Activated T-helper 17 cell treated with anti-CD3 and anti-CD28 coated beads, Interleukin-2, amount 50 U/mL, for 72 hours (primary cell): ENCODE data around the gene LMX1B. TPM values are rescaled to one million over a fixed set of nuclear protein-coding genes. Genes with fewer than 3 reads are reported as not detected.

ENCODE experiments used
- ATAC-seq: fragments of 150-1000 bp; cut with Tn5 transposase; replicated peaks from 2 replicates; pipeline ENCODE4 v1.10.0; 2021; ENCODE audit warnings: mild to moderate bottlenecking, moderate library complexity
- H3K27ac Mint-ChIP-seq: one replicate; pipeline ENCODE4 v1.8.0; 2022; ENCODE audit warnings: mixed read lengths
- H3K27me3 Mint-ChIP-seq: one replicate; pipeline ENCODE4 v1.8.0; 2022; ENCODE audit warnings: mixed read lengths
- H3K36me3 Mint-ChIP-seq: one replicate; pipeline ENCODE4 v1.8.0; 2022; ENCODE audit warnings: low read depth, mild to moderate bottlenecking, mixed read lengths
- H3K4me1 Mint-ChIP-seq: one replicate; pipeline ENCODE4 v1.8.0; 2022; ENCODE audit warnings: mixed read lengths
- H3K4me3 Mint-ChIP-seq: one replicate; pipeline ENCODE4 v1.8.0; 2022; ENCODE audit warnings: mild to moderate bottlenecking, mixed read lengths
- H3K9me3 Mint-ChIP-seq: one replicate; pipeline ENCODE4 v1.8.0; 2022; ENCODE audit warnings: mixed read lengths
- total RNA-seq, 2 donors: library from RNA; stranded (reverse); gene quantifications; one replicate each; pipeline ENCODE4 v1.2.3, GENCODE V29; 2022

LMX1B gene
- total RNA-seq, 2 donors from 2014 or later = not detected

GRCh38 chr9:126589349-126589748, 24.4 kb upstream of the LMX1B start:
- Mint-ChIP-seq H3K36me3 (no peaks in the 10 kb centered on the region), H3K27ac (no peak overlapping the region), H3K27me3 (peaks cover 47% of the 10 kb centered on the region), H3K4me3 (no peak overlapping the region), H3K4me1 (no peaks in the 10 kb centered on the region), H3K9me3 (no peaks in the 10 kb centered on the region)
- ATAC-seq = no peak

- Mint-ChIP-seq H3K4me1 (no peaks in the 10 kb centered on the region), H3K36me3 (no peaks in the 10 kb centered on the region), H3K27me3 (peaks cover 50% of the 10 kb centered on the region), H3K27ac (no peak overlapping the region), H3K4me3 (no peak overlapping the region), H3K9me3 (no peaks in the 10 kb centered on the region)
- no peak for ATAC-seq
These were observed 22.6 kb upstream of the LMX1B start for GRCh38 chr9:126591083-126591482.

GRCh38 chr9:126591922-126592321, 21.8 kb upstream of the LMX1B start:
- Mint-ChIP-seq H3K27ac (no peak overlapping the region), H3K9me3 (no peaks in the 10 kb centered on the region), H3K4me3 (no peak overlapping the region), H3K4me1 (no peaks in the 10 kb centered on the region), H3K36me3 (no peaks in the 10 kb centered on the region), H3K27me3 (peaks cover 44% of the 10 kb centered on the region)
- no peak for ATAC-seq

GRCh38 chr9:126592461-126592860, 21.3 kb upstream of the LMX1B start:
- Mint-ChIP-seq H3K4me1 (no peaks in the 10 kb centered on the region), H3K9me3 (no peaks in the 10 kb centered on the region), H3K27ac (no peak overlapping the region), H3K27me3 (peaks cover 41% of the 10 kb centered on the region), H3K36me3 (no peaks in the 10 kb centered on the region), H3K4me3 (no peak overlapping the region)
- no peak for ATAC-seq

DNA sequence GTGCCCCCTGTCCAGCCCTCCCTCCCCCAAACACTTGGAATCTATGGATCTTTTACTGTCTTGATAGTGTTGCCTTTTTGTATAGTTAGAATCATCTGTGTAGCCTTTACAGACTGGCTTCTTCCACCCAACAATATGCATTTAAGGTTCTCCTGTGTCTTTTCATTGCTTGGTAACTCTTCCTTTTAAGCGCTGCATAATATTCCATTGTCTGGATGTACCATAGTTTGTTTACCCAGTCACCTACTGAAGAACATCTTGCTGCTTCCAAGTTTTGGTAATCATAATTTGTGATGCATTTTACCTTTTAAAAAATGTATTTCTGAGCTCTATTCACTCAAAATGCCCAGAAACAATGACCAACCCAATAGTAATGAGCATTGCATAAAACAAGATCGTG, 17.7 kb upstream of the LMX1B start:
- Mint-ChIP-seq H3K9me3 (no peaks in the 10 kb centered on the region), H3K36me3 (no peaks in the 10 kb centered on the region), H3K4me1 (no peaks in the 10 kb centered on the region), H3K27me3 (peaks cover 42% of the 10 kb centered on the region), H3K27ac (no peak overlapping the region), H3K4me3 (no peak overlapping the region)
- ATAC-seq = no peak

- H3K27ac Mint-ChIP-seq = no peak overlapping the region
- no peak for ATAC-seq
- no peak overlapping the region for H3K4me3 Mint-ChIP-seq
- no peaks in the 10 kb centered on the region for H3K9me3 Mint-ChIP-seq
- no peaks in the 10 kb centered on the region for H3K36me3 Mint-ChIP-seq
- peaks cover 46% of the 10 kb centered on the region for H3K27me3 Mint-ChIP-seq
- no peaks in the 10 kb centered on the region for H3K4me1 Mint-ChIP-seq
These were observed 14.6 kb upstream of the LMX1B start for GRCh38 chr9:126599047-126599650.

- H3K27me3 Mint-ChIP-seq = peaks cover 31% of the 10 kb centered on the region
- H3K4me3 Mint-ChIP-seq = no peak overlapping the region
- no peaks in the 10 kb centered on the region for H3K36me3 Mint-ChIP-seq
- H3K9me3 Mint-ChIP-seq = no peaks in the 10 kb centered on the region
- H3K4me1 Mint-ChIP-seq = no peaks in the 10 kb centered on the region
- H3K27ac Mint-ChIP-seq = no peak overlapping the region
- ATAC-seq = no peak
These were observed 9.4 kb upstream of the LMX1B start for GRCh38 chr9:126604059-126605055.

GRCh38 chr9:126605792-126606482, 7.8 kb upstream of the LMX1B start:
- H3K4me3 Mint-ChIP-seq = no peak overlapping the region
- H3K9me3 Mint-ChIP-seq = no peaks in the 10 kb centered on the region
- no peak overlapping the region for H3K27ac Mint-ChIP-seq
- no peak for ATAC-seq
- peaks cover 36% of the 10 kb centered on the region for H3K27me3 Mint-ChIP-seq
- no peaks in the 10 kb centered on the region for H3K36me3 Mint-ChIP-seq
- H3K4me1 Mint-ChIP-seq = no peaks in the 10 kb centered on the region

DNA sequence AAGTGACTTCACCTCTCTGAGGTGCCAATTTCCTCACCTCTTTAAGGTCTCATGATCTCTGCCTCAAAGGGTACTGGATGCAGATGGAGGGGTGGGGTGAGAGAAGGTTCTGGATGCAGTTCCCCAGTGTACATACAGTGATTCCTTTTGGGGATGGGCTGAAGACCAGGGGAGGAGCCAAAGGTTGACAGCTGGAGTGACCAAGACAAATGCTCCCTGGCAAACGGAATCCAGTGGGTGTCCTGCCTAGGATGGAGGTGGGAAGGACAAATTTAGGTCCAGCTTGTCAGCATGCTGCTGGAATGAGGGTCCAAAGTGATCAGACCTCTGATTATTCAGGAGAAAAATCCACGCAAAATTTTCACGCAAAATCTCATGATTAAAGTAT, 7.3 kb upstream of the LMX1B start:
- Mint-ChIP-seq H3K36me3 (no peaks in the 10 kb centered on the region), H3K27me3 (peaks cover 35% of the 10 kb centered on the region), H3K4me3 (no peak overlapping the region), H3K27ac (no peak overlapping the region), H3K9me3 (no peaks in the 10 kb centered on the region), H3K4me1 (no peaks in the 10 kb centered on the region)
- ATAC-seq = no peak

GRCh38 chr9:126607086-126607485, 6.6 kb upstream of the LMX1B start:
- Mint-ChIP-seq H3K36me3 (peaks cover 5% of the 10 kb centered on the region), H3K4me3 (no peak overlapping the region), H3K27me3 (peaks cover 36% of the 10 kb centered on the region), H3K27ac (no peak overlapping the region), H3K4me1 (peaks cover 4% of the 10 kb centered on the region), H3K9me3 (no peaks in the 10 kb centered on the region)
- no peak for ATAC-seq

DNA sequence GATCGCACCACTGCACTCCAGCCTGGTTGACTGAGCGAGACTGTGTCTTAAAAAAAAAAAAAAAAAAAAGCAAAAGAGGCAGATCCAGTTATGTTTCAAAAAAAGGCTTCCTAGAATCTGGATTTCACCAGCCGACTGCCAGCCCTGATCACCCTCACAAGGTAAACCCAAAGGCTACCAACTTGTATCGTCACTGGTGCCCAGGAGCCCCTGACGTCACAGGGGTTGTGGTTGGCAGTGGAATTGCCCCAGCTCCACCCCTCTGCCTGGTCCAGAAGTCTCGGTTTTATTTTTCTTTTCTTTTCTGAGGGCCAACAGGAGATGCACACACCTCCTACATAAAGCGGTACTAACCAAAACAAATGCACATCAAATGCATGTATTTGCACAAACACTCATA, 6.0 kb upstream of the LMX1B start:
- Mint-ChIP-seq H3K4me1 (peaks cover 6% of the 10 kb centered on the region), H3K36me3 (peaks cover 6% of the 10 kb centered on the region), H3K27ac (no peak overlapping the region), H3K27me3 (peaks cover 38% of the 10 kb centered on the region), H3K4me3 (no peak overlapping the region), H3K9me3 (no peaks in the 10 kb centered on the region)
- ATAC-seq = no peak

DNA sequence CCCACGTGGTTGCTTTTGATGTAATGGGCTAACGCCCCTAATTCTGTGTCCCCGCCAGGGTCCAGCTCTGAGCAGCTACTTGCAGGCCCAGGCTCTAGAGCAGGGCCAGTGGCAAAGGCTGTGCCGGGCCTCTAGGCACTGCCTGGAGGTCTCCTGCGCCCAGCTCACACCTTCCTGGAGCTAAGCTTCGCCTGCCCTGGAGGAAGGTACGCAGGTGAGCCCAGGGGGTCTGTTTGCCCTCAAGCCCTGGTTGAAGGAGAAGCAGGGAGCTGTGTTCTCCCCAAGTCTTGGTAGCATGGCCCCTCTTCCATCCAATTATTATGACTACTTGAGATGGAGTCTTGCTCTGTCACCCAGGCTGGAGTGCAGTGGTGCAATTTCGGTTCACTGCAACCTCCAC, 5.2 kb upstream of the LMX1B start:
- no peak overlapping the region for H3K27ac Mint-ChIP-seq
- peaks cover 6% of the 10 kb centered on the region for H3K4me1 Mint-ChIP-seq
- no peak for ATAC-seq
- no peak overlapping the region for H3K4me3 Mint-ChIP-seq
- peaks cover 37% of the 10 kb centered on the region for H3K27me3 Mint-ChIP-seq
- H3K9me3 Mint-ChIP-seq = no peaks in the 10 kb centered on the region
- H3K36me3 Mint-ChIP-seq = peaks cover 6% of the 10 kb centered on the region

GRCh38 chr9:126609191-126609590, 4.5 kb upstream of the LMX1B start:
- Mint-ChIP-seq H3K4me1 (peaks cover 6% of the 10 kb centered on the region), H3K9me3 (no peaks in the 10 kb centered on the region), H3K4me3 (no peak overlapping the region), H3K27me3 (peaks cover 32% of the 10 kb centered on the region), H3K36me3 (peaks cover 6% of the 10 kb centered on the region), H3K27ac (no peak overlapping the region)
- ATAC-seq = no peak

DNA sequence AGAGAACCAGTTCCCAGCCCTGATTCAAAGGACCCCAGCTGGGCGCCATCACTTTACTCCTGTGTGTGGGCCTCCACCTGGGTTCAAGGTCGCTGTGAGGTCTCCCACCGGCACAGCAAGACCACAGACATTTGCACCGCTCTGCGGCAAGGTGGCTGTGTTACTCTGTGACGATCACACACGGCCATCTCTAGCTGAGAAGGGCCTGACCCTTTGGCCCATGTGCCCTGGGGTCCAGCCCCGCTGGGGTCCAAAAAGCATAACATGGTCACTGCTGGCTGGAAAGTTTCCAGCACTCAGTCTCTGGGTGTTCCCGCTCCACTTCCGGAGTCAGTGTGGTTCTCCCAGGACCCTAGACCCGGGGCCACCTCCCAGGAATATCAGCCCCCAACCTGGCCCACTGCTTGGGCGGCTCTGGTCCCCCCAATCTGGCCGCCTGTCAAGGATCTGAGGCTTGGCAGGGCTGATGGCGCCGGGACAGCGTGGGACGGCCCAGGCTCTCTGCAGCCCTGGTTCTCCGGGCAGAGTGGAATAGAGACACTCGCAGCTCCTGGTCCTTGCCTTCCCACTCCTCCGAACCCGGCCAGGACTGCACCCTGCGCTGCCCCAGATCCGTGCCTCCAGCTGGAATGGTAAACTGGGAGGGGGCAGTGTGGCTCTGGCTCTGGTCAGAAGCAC, 3.9 kb upstream of the LMX1B start:
- no peaks in the 10 kb centered on the region for H3K9me3 Mint-ChIP-seq
- H3K27ac Mint-ChIP-seq = no peak overlapping the region
- H3K27me3 Mint-ChIP-seq = peaks cover 37% of the 10 kb centered on the region
- no peak overlapping the region for H3K4me3 Mint-ChIP-seq
- peaks cover 6% of the 10 kb centered on the region for H3K4me1 Mint-ChIP-seq
- ATAC-seq = no peak
- H3K36me3 Mint-ChIP-seq = peaks cover 6% of the 10 kb centered on the region
